GM19372 (cell line): ENCODE results near the gene SNTB2.
"Not testable (repeated sequence)": the region's sequence is repeated elsewhere in the genome, so short reads cannot be mapped to it uniquely, and the experiment has no call there.

Experiments
- ATAC-seq: cut with Tn5 transposase; IDR thresholded peaks from one replicate; pipeline ENCODE4 v1.9.1; 2021; ENCODE audit warnings: mild to moderate bottlenecking, low read depth, moderate library complexity; ENCODE audit not compliant: unreplicated experiment

SNTB2 gene

DNA sequence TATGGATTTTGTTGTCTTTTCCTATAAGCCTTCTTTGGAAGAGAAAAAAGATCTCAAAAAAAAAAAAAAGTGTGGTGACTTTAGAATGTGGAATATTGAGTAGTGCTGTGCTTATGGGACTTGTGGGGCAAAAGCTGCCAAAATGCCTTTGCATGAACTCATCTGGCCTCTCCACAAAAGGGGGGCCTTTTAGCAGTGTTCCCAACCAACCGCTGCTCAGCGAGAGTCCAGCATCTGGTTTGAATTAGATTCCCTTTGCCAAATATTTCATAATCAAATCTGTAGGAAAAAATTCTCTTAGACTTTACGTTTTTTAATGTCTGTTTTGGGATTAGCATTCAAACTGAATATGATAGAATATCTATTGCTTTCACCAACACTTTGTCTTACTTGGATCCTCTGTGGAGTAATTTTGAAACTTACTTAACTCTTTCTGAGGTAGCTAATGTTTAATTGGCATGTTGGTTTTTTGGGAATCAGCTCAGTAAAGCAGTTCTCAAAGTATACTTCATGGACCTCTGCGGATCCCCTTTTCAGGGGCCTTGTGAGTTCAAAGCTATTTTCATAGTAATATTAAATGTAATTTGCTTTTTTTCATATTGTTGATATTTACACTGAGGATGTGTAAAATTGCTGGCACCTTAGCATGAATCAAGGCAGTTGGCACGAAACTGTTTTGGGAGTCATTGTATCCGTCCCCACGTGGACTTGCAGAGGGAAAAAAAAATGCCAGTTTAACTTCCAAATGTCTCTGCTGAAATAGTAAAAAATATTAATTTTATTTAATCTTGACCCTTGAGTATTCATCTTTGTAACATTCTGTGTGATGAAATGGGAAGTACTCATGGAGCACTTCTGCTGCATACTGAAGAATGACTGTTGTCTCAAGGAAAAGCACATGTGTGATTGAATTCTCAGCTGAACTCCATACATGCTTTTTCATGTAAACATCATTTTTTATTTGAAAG is 89.5 kb downstream of the SNTB2 start:
- no peak for ATAC-seq

GRCh38 chr16:69277413-69277812 is 90.4 kb downstream of the SNTB2 start:
- ATAC-seq = no peak

DNA sequence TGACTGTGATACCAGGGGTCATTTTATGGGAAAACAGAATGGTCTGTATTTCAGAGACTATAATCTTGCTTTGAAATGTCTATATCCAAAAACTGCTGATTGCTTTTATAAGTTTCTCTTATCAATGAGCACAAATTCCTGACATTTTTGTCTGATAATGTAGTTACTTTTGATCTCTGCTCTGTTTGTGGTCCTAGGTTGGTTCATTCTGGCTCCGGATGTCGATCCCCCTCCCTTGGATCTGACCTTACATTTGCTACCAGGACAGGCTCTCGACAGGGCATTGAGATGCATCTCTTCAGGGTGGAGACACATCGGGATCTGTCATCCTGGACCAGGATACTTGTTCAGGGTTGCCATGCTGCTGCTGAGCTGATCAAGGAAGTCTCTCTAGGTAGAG is 96.9 kb downstream of the SNTB2 start:
- ATAC-seq = no peak

DNA sequence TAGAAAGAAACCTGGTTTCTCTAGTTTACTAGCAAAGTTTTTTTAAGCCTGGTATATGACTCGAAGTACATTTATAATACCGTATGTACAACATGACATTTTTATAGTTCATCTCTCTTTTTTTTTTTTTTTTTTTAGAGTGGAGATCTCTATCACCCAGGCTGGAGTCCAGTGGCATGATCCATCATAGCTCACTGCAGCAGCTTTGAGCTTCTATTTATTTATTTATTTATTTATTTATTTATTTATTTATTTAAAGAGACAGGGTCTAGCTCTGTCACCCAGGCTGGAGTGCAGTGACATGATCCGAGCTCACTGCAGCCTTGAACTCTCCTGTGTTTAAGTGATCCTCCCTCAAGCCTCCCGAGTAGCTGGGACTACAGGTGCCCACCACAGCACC is 98.3 kb downstream of the SNTB2 start:
- ATAC-seq = no peak

GRCh38 chr16:69286941-69287713 is 100.2 kb downstream of the SNTB2 start:
- ATAC-seq = no peak

- not testable (repeated sequence) for ATAC-seq
These were observed 104.7 kb downstream of the SNTB2 start for GRCh38 chr16:69291657-69292056.

- no peak for ATAC-seq
These were observed 106.4 kb downstream of the SNTB2 start for GRCh38 chr16:69293401-69293800.

- ATAC-seq = no peak
These were observed 107.1 kb downstream of the SNTB2 start for GRCh38 chr16:69294051-69294450.

DNA sequence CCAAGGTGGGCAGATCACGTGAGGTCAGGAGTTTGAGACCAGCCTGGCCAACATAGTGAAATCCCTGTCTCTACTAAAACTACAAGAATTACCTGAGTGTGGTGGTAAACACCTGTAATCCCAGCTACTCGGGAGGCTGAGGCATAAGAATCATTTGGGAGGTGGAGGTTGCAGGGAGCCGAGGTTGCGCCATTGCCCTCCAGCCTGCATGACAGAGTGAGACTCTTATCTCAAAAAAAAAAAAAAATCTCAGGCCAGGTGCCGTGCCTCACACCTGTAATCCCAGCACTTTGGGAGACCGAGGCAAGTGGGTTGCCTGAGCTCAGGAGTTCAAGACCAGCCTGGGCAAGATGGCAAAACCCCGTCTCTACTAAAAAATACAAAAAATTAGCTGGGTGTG is 109.8 kb downstream of the SNTB2 start:
- not testable (repeated sequence) for ATAC-seq

GRCh38 chr16:69298261-69298660 is 111.3 kb downstream of the SNTB2 start:
- no peak for ATAC-seq

DNA sequence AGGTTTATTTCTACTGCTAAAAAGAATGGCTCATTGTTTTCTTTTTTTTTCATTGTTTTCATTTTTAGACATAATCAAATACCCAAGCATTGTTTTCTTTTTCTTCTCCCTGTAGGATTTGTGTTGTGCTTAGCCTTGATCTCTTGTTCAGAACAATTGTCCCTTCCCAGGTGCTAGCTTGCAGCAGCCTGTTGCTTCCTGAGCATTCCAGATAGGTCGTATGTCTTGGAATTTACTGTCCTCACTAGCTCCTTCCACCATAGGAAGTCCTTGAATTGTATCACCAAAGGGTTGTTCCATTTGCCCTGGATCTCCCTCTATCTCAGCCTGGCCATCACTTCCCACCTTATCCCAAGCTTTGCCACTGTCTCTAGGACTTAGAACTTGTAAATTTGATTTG is 114.2 kb downstream of the SNTB2 start:
- ATAC-seq = no peak

- no peak for ATAC-seq
These were observed 114.9 kb downstream of the SNTB2 start for GRCh38 chr16:69301861-69302260.

DNA sequence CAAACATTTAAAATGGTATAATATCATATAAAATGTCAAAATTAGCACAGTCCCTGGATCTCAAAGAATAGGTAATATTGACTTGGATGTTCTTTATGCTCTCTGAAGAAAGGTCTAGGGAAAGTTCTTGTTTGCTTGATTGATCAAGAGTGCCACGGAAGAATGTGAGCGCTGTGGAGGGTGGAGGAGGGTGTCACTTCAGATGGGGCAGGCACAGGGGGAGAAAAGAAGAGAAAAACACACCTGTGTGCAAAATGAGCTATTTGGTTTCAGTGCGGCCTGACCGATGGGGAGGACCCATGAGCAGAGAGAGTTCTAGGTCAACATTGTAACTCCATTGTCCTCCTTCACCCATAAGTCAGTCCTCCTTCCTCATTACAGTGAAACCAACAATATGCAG is 115.3 kb downstream of the SNTB2 start:
- ATAC-seq = no peak

DNA sequence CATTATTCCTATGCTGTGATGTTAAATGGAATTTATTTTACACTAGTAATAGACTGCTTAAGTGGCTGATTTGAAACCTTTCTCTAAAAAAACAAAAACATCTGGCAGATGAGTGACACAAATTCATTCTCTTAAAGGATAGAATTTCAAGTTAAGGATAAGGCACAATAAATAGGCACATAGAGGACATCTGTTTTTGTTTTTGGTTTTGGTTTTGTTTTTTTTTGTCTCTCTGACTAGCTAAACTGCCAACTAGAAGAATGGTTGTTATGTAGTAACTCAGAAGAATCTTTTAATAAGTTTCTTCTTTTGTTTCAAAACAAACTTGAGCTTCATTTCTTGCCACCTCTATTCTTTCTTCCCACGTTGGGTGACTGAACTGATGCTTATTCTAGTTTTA is 119.1 kb downstream of the SNTB2 start:
- ATAC-seq = no peak

- no peak for ATAC-seq
These were observed 120.1 kb downstream of the SNTB2 start for GRCh38 chr16:69307091-69307490.

DNA sequence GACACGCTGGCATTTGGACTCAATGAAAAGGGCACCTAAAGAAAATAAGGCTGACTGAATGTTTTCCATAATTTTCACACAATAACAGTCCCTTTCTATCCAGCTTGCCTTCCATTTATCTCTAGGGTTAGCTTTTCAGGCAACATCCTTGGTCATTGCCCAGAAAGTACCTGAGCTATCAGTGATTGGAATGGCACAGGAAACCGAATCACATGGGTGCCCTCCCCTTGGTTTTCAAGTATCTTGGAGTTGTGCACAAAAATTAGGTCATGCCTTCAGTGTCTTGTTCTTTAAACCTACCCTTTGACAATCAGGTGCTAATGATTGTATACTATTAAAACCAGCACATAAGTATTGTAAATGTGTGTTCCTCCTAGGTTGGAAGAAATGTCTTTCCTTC is 120.9 kb downstream of the SNTB2 start:
- no peak for ATAC-seq

DNA sequence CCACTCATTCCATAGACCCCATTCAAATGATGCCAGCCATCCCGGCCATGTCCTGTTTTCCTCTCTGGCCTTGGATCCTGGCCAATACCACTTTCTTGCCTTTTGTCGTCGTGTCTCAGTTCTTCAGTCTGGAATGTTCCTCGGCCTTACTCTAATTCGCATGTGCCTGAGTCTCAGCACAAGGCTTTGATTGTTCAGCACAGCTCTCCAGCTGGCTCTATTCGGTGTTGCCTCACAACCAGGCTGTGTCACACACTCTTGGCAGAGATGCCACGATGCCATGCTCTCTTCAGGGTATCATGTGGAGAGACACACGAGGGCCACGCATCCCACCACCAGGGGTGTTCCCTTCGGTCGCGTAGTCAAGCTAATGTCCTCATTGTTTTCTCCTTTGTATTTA is 122.4 kb downstream of the SNTB2 start:
- no peak for ATAC-seq

DNA sequence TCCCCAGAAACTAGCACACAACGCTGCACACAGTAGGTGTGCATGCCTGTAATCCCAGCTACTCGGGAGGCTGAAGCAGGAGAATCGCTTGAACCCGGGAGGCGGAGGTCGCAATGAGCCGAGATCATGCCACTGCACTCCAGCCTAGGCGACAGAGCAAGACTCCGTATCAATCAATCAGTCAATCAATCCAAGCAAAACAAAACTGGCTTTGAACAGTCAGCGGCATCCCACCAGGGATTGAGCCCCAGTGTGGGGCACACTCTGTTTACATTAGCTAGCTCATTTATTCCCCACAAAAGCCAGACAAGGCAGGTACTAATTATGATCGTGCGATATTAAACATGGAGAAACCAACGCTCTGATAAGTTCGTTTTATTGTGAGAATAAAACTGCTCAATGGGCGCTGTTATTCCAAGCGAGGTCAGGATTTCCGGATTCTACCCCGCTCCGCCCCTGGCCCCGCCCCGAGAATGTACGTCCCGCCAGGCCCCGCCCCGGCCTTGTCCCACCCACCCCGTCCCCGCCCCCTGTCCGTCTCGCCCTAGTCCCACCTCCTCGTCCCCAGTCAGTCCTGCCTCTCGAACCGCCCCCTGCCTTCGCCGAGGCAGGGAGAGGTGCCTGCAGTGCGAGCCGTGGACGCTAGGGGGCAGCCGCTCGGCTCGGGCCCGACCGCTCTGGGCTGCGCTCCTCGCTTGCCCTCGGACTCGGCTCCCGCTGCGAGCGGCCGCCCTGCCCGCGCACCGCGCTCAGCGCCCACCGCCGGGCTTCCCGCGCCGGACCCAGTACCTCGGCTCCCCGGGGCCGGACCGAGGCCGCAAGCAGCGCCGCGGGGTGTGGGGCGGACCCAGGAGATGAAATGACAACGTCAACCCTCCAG is 123.9 kb downstream of the SNTB2 start, which contains the start of gene VPS4A:
Gene VPS4A (plus strand): TSS at position 698 of the 880 bp plus-strand sequence. CDS start 162 bp downstream, at position 860.
- peak; percentile 96 for ATAC-seq

DNA sequence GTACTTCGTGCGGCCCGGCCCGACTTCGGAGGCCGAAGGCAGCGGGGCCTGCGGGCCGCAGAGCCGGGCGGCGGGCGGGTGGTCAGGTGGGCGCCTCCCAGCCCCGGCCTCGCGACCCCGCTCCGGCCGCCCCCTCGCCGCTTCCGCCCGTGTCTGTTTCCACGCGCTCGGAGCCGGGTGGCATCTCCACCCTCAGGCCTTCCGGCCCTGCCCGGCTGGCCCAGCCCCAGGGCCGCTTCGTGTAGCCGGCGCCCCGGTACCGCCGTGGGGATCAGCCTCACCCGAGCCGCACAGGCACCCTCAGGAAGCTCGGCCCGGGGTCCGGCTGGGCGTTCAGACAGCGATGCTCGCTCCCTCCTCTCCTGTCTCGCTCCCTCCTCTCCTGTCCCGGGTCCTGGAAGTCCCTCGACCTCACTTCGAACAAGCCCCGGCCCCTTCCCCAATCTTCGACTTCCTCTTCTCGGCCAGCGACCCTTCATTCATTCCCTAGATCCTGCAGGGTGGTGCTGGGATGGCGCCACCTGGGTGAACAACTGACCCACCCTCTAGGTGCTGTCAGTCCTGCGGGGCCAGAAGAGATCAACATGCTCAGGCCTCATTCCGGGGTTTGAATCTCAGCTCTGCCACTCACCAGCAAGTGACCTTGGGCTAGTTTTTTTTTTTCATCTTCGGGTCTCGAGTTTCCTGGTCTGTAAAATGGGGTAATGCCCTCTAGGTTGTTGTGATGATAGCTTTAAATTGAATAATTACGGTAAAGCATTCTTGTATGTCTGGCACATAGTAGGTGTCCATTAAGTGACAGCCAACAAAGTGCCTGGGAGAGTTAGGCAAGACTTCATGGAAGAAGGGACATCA is 124.8 kb downstream of the SNTB2 start:
- peak; percentile 44 for ATAC-seq

DNA sequence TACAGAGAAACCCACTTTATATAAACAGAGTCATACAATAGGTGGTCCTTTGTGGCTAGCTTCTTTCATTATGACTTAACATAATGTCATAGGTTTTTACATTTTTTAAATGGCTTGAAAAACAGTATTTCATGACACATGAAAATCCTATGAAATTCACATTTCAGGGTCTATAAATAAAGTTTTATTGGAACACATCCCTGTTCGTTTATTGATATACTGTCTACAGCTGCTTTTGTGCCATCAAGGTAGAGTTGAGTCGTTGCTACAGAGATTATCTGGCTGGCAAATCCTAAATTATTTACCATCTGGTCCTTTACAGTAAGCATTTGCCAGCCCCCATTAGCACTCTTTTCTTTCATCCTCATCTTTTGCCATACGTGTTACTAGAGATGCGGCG is 126.5 kb downstream of the SNTB2 start:
- ATAC-seq = no peak
